Measurements from ENCODE around the gene PLAC9. TPM values are rescaled to one million over a fixed set of nuclear protein-coding genes. Genes with fewer than 3 reads are reported as not detected.
A peak's percentile ranks its signal among the peaks of the same experiment; 100 is the strongest.

PLAC9 gene
- total RNA-seq, 1 experiment from 2014 or later: not detected

- intact Hi-C loops (cut with micrococcal nuclease; ENCODE audit: unreplicated experiment): loop anchor here (2.0 kb wide), 1 partner anchor 38 kb away; no protein-coding TSS in a partner anchor
- BruUV-seq (replicated peaks): no TSS peak
- peak overlapping the region; percentile 82 for H3K27ac Mint-ChIP-seq (ENCODE audit: unreplicated experiment)
- CTCF ChIA-PET: interaction anchor here (0.9 to 1.6 kb wide), 5 partner anchors 9 to 64 kb away, joined by 3 to 5 read pairs (median 5); no protein-coding TSS in a partner anchor
- no peaks in the 10 kb centered on the region for H3K27me3 Mint-ChIP-seq (ENCODE audit: unreplicated experiment)
- DNase-seq: peak; percentile 83
- H3K4me1 Mint-ChIP-seq (ENCODE audit: low read depth, unreplicated experiment): peaks cover 79% of the 10 kb centered on the region
- no peaks in the 10 kb centered on the region for H3K9me3 Mint-ChIP-seq (ENCODE audit: low read depth, unreplicated experiment)
- peak overlapping the region; percentile 23 for H3K4me3 Mint-ChIP-seq (ENCODE audit: low read depth, unreplicated experiment)
- TF ChIP-seq, protein P1, sequence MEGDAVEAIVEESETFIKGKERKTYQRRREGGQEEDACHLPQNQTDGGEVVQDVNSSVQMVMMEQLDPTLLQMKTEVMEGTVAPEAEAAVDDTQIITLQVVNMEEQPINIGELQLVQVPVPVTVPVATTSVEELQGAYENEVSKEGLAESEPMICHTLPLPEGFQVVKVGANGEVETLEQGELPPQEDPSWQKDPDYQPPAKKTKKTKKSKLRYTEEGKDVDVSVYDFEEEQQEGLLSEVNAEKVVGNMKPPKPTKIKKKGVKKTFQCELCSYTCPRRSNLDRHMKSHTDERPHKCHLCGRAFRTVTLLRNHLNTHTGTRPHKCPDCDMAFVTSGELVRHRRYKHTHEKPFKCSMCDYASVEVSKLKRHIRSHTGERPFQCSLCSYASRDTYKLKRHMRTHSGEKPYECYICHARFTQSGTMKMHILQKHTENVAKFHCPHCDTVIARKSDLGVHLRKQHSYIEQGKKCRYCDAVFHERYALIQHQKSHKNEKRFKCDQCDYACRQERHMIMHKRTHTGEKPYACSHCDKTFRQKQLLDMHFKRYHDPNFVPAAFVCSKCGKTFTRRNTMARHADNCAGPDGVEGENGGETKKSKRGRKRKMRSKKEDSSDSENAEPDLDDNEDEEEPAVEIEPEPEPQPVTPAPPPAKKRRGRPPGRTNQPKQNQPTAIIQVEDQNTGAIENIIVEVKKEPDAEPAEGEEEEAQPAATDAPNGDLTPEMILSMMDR (IDR thresholded peaks at IDR 0.05; ENCODE audit: unreplicated experiment): no peak
- peaks cover 100% of the 10 kb centered on the region for H3K36me3 Mint-ChIP-seq (ENCODE audit: insufficient read depth, unreplicated experiment)
These were observed 26.1 kb downstream of the PLAC9 start for GRCh38 chr10:80158598-80159127.

- H3K27me3 Mint-ChIP-seq (ENCODE audit: unreplicated experiment): no peaks in the 10 kb centered on the region
- TF ChIP-seq, protein P1 (IDR thresholded peaks at IDR 0.05; ENCODE audit: unreplicated experiment): no peak
- H3K36me3 Mint-ChIP-seq (ENCODE audit: insufficient read depth, unreplicated experiment): peaks cover 100% of the 10 kb centered on the region
- no peaks in the 10 kb centered on the region for H3K9me3 Mint-ChIP-seq (ENCODE audit: low read depth, unreplicated experiment)
- BruUV-seq (replicated peaks): no TSS peak
- H3K4me3 Mint-ChIP-seq (ENCODE audit: low read depth, unreplicated experiment): peak overlapping the region; percentile 23
- peaks cover 85% of the 10 kb centered on the region for H3K4me1 Mint-ChIP-seq (ENCODE audit: low read depth, unreplicated experiment)
- H3K27ac Mint-ChIP-seq (ENCODE audit: unreplicated experiment): peak overlapping the region; percentile 82
- intact Hi-C loops (cut with micrococcal nuclease; ENCODE audit: unreplicated experiment): loop anchor here (2.0 kb wide), 1 partner anchor 37 kb away; no protein-coding TSS in a partner anchor
- DNase-seq: no peak
- CTCF ChIA-PET: interaction anchor here (1.1 to 1.4 kb wide), 4 partner anchors 15 to 63 kb away, joined by 3 to 5 read pairs (median 5); no protein-coding TSS in a partner anchor
These were observed 26.8 kb downstream of the PLAC9 start for GRCh38 chr10:80159166-80159873.

DNA sequence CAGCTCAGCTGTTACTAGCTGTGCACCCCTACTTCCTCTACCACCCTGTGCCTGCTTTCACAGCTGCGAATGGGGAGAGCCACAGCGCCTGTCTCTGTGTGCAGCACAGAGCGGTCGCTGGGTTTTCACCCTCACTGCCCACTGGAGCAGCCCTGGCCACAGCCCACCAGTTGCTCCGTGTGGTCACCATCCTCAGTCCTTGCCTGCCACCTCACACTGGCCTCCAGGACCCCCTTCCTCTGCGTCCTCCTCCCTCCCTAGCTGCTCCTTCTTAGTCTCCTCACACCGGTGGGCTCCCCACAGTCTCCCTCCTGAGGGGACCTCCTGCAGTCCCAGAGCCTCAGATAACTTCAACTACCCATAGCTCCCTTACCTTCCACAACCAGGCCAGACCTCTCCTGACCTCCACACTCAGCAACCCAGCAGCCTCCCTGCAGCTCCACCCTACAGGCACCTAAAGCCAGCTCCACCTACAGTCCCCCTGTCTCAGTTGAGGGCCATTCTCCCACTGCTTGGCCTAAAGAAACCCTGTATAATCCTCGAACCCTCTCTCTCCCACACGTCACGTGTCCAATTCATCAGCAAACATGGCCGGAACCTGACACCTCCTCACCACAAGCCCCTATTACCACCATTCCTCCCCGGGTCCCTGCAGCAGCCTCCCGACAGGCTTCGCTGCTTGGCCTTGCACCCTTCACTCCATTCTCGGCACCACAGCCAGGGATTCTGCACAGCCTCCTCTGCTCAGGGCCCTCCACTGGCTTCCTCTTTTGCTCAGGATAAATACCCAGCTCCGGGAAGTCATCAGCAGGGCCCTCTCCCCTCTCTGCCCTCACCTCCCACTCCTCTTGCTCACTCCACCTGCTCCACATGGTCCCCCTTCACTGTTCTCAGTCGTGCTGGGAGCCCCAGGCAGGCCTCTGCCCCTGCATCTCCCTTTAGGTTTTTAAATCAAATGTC lies 28.1 kb downstream of the PLAC9 start:
- Mint-ChIP-seq H3K27me3 (ENCODE audit: unreplicated experiment) (no peaks in the 10 kb centered on the region), H3K4me1 (ENCODE audit: low read depth, unreplicated experiment) (peaks cover 87% of the 10 kb centered on the region), H3K36me3 (ENCODE audit: insufficient read depth, unreplicated experiment) (peaks cover 100% of the 10 kb centered on the region), H3K27ac (ENCODE audit: unreplicated experiment) (peak overlapping the region; percentile 82), H3K9me3 (ENCODE audit: low read depth, unreplicated experiment) (no peaks in the 10 kb centered on the region), H3K4me3 (ENCODE audit: low read depth, unreplicated experiment) (peak overlapping the region; percentile 4)
- TF ChIP-seq, protein P1 (IDR thresholded peaks at IDR 0.05; ENCODE audit: unreplicated experiment): no peak
- CTCF ChIA-PET: interaction anchor here (1.1 kb wide), 1 partner anchor 17 kb away, joined by 3 read pairs; no protein-coding TSS in a partner anchor
- DNase-seq: no peak
- intact Hi-C loops (cut with micrococcal nuclease; ENCODE audit: unreplicated experiment): no loop called here
- BruUV-seq (replicated peaks): no TSS peak

Data from Calu3 (cell line).